T-helper 2 cell treated with Interferon-gamma antibody and Interleukin-4, amounts not matched to agents 100 ng/mL and 5 ng/mL, for 36 hours (primary cell): ENCODE measurements around the gene PDK1. TPM values are rescaled to one million over a fixed set of nuclear protein-coding genes. Genes with fewer than 3 reads are reported as not detected.

Experiments used
- intact Hi-C: fragments of 100-400 bp; cut with micrococcal nuclease; formaldehyde crosslinking; loops from one replicate; pipeline ENCODE4 v1.15.1; 2023
- total RNA-seq: library from RNA; stranded (reverse); gene quantifications from 2 replicates; pipeline ENCODE4 v1.2.3, GENCODE V29; 2022

Gene PDK1
- total RNA-seq, 1 donor from 2014 or later, result 25.5 TPM

- intact Hi-C loops, result no loop called here
Measured at GRCh38 chr2:172639256-172639655, 83.4 kb downstream of the PDK1 start.

GRCh38 chr2:172639823-172640222 lies 83.9 kb downstream of the PDK1 start:
- intact Hi-C loops, result no loop called here

GRCh38 chr2:172640389-172640788 lies 84.5 kb downstream of the PDK1 start:
- intact Hi-C loops, result no loop called here

GRCh38 chr2:172642301-172643020 lies 86.6 kb downstream of the PDK1 start:
- intact Hi-C loops, result no loop called here

- intact Hi-C loops, result no loop called here
Measured at GRCh38 chr2:172643142-172643541, 87.3 kb downstream of the PDK1 start.

GRCh38 chr2:172647439-172647838 lies 91.5 kb downstream of the PDK1 start:
- intact Hi-C loops, result no loop called here

GRCh38 chr2:172655091-172655837 lies 99.4 kb downstream of the PDK1 start:
- intact Hi-C loops, result no loop called here

GRCh38 chr2:172655838-172656573 lies 100.1 kb downstream of the PDK1 start:
- intact Hi-C loops, result no loop called here

Other genes with a start within 250 kb of the PDK1 start
- 2.6 and 3.8 TPM in 2 replicates for gene ITGA6, start 128.5 kb upstream of the PDK1 start, total RNA-seq
- 0.73 and 0.75 TPM in 2 replicates for gene RAPGEF4, start 179.8 kb downstream of the PDK1 start, total RNA-seq